CD14-positive monocyte (primary cell): ENCODE measurements around the gene ZNF385B. TPM values are rescaled to one million over a fixed set of nuclear protein-coding genes. Genes with fewer than 3 reads are reported as not detected.

Source experiments
- DNase-seq, 3 donors: peaks; one replicate each; pipeline ENCODE4 v3.0.0-alpha.2; 2011 to 2022
- H2AFZ ChIP-seq: 2 replicates; pipeline ENCODE4 v1.6.0; 2012; ENCODE audit warnings: mild to moderate bottlenecking, low read depth, low read length, inconsistent platforms; ENCODE audit not compliant: insufficient read depth, poor library complexity, severe bottlenecking
- H3K27ac ChIP-seq, 2 donors: 1 replicate in 1 of 2; 2 replicates in 1 of 2; pipeline ENCODE4 v1.5.1; 2012 to 2013; ENCODE audit warnings: low read length in 2 of 2, control low read depth in 1 of 2, inconsistent platforms in 1 of 2, low read depth in 1 of 2, mild to moderate bottlenecking in 1 of 2
- H3K27me3 ChIP-seq, 2 donors: one replicate each; pipeline versions ENCODE4 v1.6.0 to v1.6.1; 2011 to 2013; ENCODE audit warnings: low read length in 2 of 2; ENCODE audit not compliant: control insufficient read depth in 2 of 2, insufficient read depth in 2 of 2
- H3K36me3 ChIP-seq, 2 donors: replicated peaks in 1 of 2; 1 replicate in 1 of 2; 2 replicates in 1 of 2; pipeline versions ENCODE4 v1.5.1 to v1.6.1; 2012 to 2013; ENCODE audit warnings: low read length in 2 of 2, control low read depth in 1 of 2, inconsistent platforms in 1 of 2, mild to moderate bottlenecking in 1 of 2; ENCODE audit not compliant: insufficient read depth in 2 of 2, control insufficient read depth in 1 of 2
- H3K4me1 ChIP-seq, 2 donors: 1 replicate in 1 of 2; 2 replicates in 1 of 2; pipeline versions ENCODE4 v1.5.1 to v1.6.1; 2012 to 2013; ENCODE audit warnings: low read length in 2 of 2, control low read depth in 1 of 2, inconsistent platforms in 1 of 2, mild to moderate bottlenecking in 1 of 2, moderate library complexity in 1 of 2; ENCODE audit not compliant: insufficient read depth in 2 of 2, control insufficient read depth in 1 of 2
- H3K4me2 ChIP-seq: replicated peaks from 2 replicates; pipeline ENCODE3; 2012; ENCODE audit warnings: low read length, moderate library complexity, mild to moderate bottlenecking; ENCODE audit not compliant: poor library complexity, severe bottlenecking; ENCODE audit errors: extremely low read depth
- H3K4me3 ChIP-seq, 3 experiments: fragments of 200-600 bp in 1 of 3; sonication (generic) in 1 of 3; replicated peaks in 1 of 3; 1 replicate in 2 of 3; 2 replicates in 1 of 3; pipeline ENCODE4 v1.5.1; 2011 to 2013; ENCODE audit warnings: low read length in 3 of 3, mild to moderate bottlenecking in 3 of 3, control low read depth in 2 of 3, low read depth in 2 of 3, inconsistent platforms in 1 of 3, moderate library complexity in 1 of 3
- H3K79me2 ChIP-seq: 2 replicates; pipeline ENCODE4 v1.6.0; 2012; ENCODE audit warnings: mild to moderate bottlenecking, control low read depth, inconsistent platforms, low read length, moderate library complexity; ENCODE audit not compliant: insufficient read depth
- H3K9ac ChIP-seq: 2 replicates; pipeline ENCODE4 v1.6.0; 2017; ENCODE audit warnings: low read length, mild to moderate bottlenecking; ENCODE audit not compliant: insufficient read depth, poor library complexity, severe bottlenecking
- H3K9me3 ChIP-seq, 2 donors: replicated peaks in 1 of 2; 1 replicate in 1 of 2; 2 replicates in 1 of 2; pipeline versions ENCODE4 v1.5.1 to v1.6.1; 2012 to 2013; ENCODE audit warnings: low read length in 2 of 2, control low read depth in 1 of 2; ENCODE audit not compliant: control insufficient read depth in 1 of 2, insufficient read depth in 1 of 2
- H4K20me1 ChIP-seq: 2 replicates; pipeline ENCODE4 v1.6.0; 2012; ENCODE audit warnings: mild to moderate bottlenecking, low read length, control low read depth, moderate library complexity; ENCODE audit not compliant: insufficient read depth
- H3K27ac Mint-ChIP-seq, 7 donors: one replicate each; pipeline ENCODE4 v1.8.0; 2020; ENCODE audit warnings: mild to moderate bottlenecking in 7 of 7, mixed read lengths in 7 of 7, moderate library complexity in 6 of 7, inconsistent platforms in 2 of 7
- H3K27me3 Mint-ChIP-seq, 3 donors: one replicate each; pipeline ENCODE4 v1.8.0; 2021 to 2022; ENCODE audit warnings: low read depth in 3 of 3, mild to moderate bottlenecking in 3 of 3, mixed read lengths in 3 of 3, moderate library complexity in 3 of 3, inconsistent platforms in 1 of 3
- H3K36me3 Mint-ChIP-seq, 2 donors: one replicate each; pipeline ENCODE4 v1.8.0; 2020; ENCODE audit warnings: mixed read lengths in 2 of 2, inconsistent platforms in 1 of 2, mild to moderate bottlenecking in 1 of 2
- H3K4me1 Mint-ChIP-seq: one replicate; pipeline ENCODE4 v1.8.0; 2020; ENCODE audit warnings: mild to moderate bottlenecking, mixed read lengths
- H3K4me3 Mint-ChIP-seq, 2 donors: one replicate each; pipeline ENCODE4 v1.8.0; 2020; ENCODE audit warnings: mild to moderate bottlenecking in 2 of 2, mixed read lengths in 2 of 2, moderate library complexity in 1 of 2
- H3K9me3 Mint-ChIP-seq, 7 donors: one replicate each; pipeline ENCODE4 v1.8.0; 2020 to 2022; ENCODE audit warnings: mixed read lengths in 7 of 7, mild to moderate bottlenecking in 6 of 7, moderate library complexity in 6 of 7, inconsistent platforms in 2 of 7
- CTCF ChIP-seq: fragments of 200-600 bp; IDR thresholded peaks from one replicate; pipeline ENCODE4 v1.8.0; 2022; ENCODE audit warnings: antibody characterized with exemption, mild to moderate bottlenecking
- WGBS: methylation state at CpG from one replicate; pipeline ENCODE4 v1.1.5; 2013; ENCODE audit warnings: missing lambda C conversion rate; ENCODE audit not compliant: insufficient coverage; 5-methylcytosine and 5-hydroxymethylcytosine counted together
- intact Hi-C, 2 donors: fragments of 100-400 bp; cut with micrococcal nuclease; formaldehyde crosslinking; loops; one replicate each; pipeline versions ENCODE4 v1.15.0 to v1.15.1; 2023
- polyA plus RNA-seq, 3 donors: library from polyadenylated mRNA; depleted of rRNA in 1 of 3; unstranded in 2 of 3; stranded (reverse) in 1 of 3; fragments of 300-500 nt in 2 of 3; fragments of >200 nt in 1 of 3; fragmentation: Illumina TruSeq in 2 of 3; gene quantifications; 1 replicate in 2 of 3; 2 replicates in 1 of 3; pipeline ENCODE4 v1.2.3, GENCODE V29; 2012 to 2021

ZNF385B gene
- polyA plus RNA-seq, 3 donors: not detected

- Histone ChIP-seq H3K27ac (no peak overlapping the region), H3K9me3 (no peaks in the 10 kb centered on the region), H3K4me1 (no peaks in the 10 kb centered on the region), H3K4me3 (no peak overlapping the region), H3K36me3 (no peaks in the 10 kb centered on the region), H3K79me2 (no peaks in the 10 kb centered on the region), H3K4me2 (no peak overlapping the region), H3K27me3 (no peaks in the 10 kb centered on the region), H2AFZ (no peak overlapping the region), H4K20me1 (no peaks in the 10 kb centered on the region), H3K9ac (no peak overlapping the region)
- TF ChIP-seq CTCF: no peak
- H3K9me3 Mint-ChIP-seq: peaks cover 0 to 3% (median 0%) of the 10 kb centered on the region in 7 donors
- intact Hi-C loops: no loop called here
- H3K36me3 Mint-ChIP-seq: no peaks in the 10 kb centered on the region
- H3K27me3 Mint-ChIP-seq: peaks cover 0 to 3% (median 0%) of the 10 kb centered on the region in 3 donors
- no peak overlapping the region for H3K4me3 Mint-ChIP-seq
- no peaks in the 10 kb centered on the region for H3K4me1 Mint-ChIP-seq
- H3K27ac Mint-ChIP-seq: no peak overlapping the region
- 100% methylated on average over 2 of the region's 3 CpGs for WGBS
- no peak for DNase-seq
These were observed 70.9 kb downstream of the ZNF385B start for GRCh38 chr2:179790235-179791217.

GRCh38 chr2:179788104-179788503, 73.3 kb downstream of the ZNF385B start:
- Histone ChIP-seq H3K79me2 (no peaks in the 10 kb centered on the region), H3K4me2 (no peak overlapping the region), H3K9me3 (no peaks in the 10 kb centered on the region), H4K20me1 (no peaks in the 10 kb centered on the region), H3K4me3 (no peak overlapping the region), H2AFZ (no peak overlapping the region), H3K27ac (no peak overlapping the region), H3K36me3 (no peaks in the 10 kb centered on the region), H3K4me1 (no peaks in the 10 kb centered on the region), H3K27me3 (no peaks in the 10 kb centered on the region), H3K9ac (no peak overlapping the region)
- H3K36me3 Mint-ChIP-seq: no peaks in the 10 kb centered on the region
- H3K4me1 Mint-ChIP-seq: no peaks in the 10 kb centered on the region
- intact Hi-C loops: no loop called here
- no CpG with 5 or more reads among the region's 3 CpGs for WGBS
- H3K4me3 Mint-ChIP-seq: no peak overlapping the region
- H3K27me3 Mint-ChIP-seq: peaks cover 0 to 2% (median 0%) of the 10 kb centered on the region in 3 donors
- peaks cover 0 to 2% (median 0%) of the 10 kb centered on the region in 7 donors for H3K9me3 Mint-ChIP-seq
- no peak for DNase-seq
- TF ChIP-seq CTCF: no peak
- H3K27ac Mint-ChIP-seq: no peak overlapping the region
